Measurements from ENCODE around the gene LHFPL3.

LHFPL3 gene

DNA sequence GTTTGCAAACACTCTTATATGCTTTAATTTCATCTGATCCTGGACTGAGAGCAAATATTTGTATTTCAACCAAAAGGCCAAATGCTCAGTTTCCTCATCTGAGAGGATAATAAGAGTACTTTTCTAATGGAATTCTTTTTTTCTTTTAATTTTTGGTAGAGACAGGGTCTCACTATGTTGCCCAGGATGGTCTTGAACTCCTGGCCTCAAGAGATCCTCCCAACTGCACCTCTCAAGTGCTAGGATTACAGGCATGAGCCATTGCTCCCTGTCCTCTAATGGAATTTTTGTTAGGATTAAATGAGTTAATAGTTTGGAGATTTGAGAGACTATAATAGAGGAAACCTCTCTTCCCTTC is 617.2 kb downstream of the LHFPL3 start:
- Histone ChIP-seq H3K9me3 (ENCODE audit: control insufficient read depth, insufficient read depth, low read depth, low read length) (peaks cover 4% of the 10 kb centered on the region; the same call in 1 of the 2 replicates), H3K27ac (ENCODE audit: low read depth, low read length) (no peak overlapping the region; the same call in 1 of the 2 replicates), H3K4me1 (ENCODE audit: control insufficient read depth, insufficient read depth, low read length) (peaks cover 12% of the 10 kb centered on the region), H3K9ac (ENCODE audit: low read length) (peak overlapping the region; percentile 46), H3K36me3 (ENCODE audit: control insufficient read depth, insufficient read depth, low read length) (no peaks in the 10 kb centered on the region), H3K4me3 (ENCODE audit: low read depth, low read length) (no peak overlapping the region), H3K27me3 (ENCODE audit: control insufficient read depth, insufficient read depth, low read length) (no peaks in the 10 kb centered on the region)

DNA sequence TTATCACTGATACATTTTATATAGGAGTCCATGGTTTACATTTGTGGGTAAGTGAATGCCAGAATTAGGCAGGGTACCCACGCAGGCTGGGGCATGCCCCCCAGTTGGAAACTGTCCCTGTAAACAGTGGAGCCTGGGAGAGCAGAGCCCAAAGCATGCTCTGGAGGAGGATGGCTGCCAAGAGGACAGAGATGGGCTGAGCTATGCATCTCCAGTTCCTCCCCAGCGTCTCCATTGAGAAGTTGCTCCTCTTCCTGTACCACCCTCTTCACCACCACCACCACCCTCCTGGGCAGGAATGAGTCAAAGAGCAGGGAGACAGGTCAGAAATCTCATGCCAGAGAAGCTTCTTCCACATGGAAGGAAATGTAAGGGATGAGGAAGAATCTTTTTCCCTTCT is 617.9 kb downstream of the LHFPL3 start:
- no peaks in the 10 kb centered on the region for H3K36me3 ChIP-seq (ENCODE audit: control insufficient read depth, insufficient read depth, low read length)
- H3K27me3 ChIP-seq (ENCODE audit: control insufficient read depth, insufficient read depth, low read length) = no peaks in the 10 kb centered on the region
- H3K9ac ChIP-seq (ENCODE audit: low read length) = no peak overlapping the region
- peaks cover 12% of the 10 kb centered on the region for H3K4me1 ChIP-seq (ENCODE audit: control insufficient read depth, insufficient read depth, low read length)
- no peak overlapping the region for H3K4me3 ChIP-seq (ENCODE audit: low read depth, low read length)
- no peak overlapping the region for H3K27ac ChIP-seq (ENCODE audit: low read depth, low read length)
- H3K9me3 ChIP-seq (ENCODE audit: control insufficient read depth, insufficient read depth, low read depth, low read length) = peaks cover 4% of the 10 kb centered on the region; the same call in 1 of the 2 replicates

DNA sequence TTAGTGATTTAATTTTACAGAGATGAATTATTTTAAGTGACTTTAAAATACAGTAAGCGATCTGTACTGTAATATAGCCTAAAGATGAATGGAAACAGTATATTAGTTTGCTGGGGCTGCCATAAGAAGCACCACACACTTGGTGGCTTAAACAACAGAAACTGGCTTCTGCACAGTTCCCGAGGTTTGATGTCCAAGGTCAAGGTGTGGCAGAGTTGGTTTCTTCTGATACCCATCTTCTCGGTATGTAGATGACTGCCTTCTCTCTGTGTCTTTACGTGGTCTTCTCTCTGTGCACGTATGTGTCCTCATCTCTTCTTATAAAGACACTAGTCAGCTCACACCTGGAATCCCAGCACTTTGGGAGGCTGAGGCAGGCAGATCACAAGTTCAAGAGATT is 621.6 kb downstream of the LHFPL3 start:
- H3K4me3 ChIP-seq (ENCODE audit: low read depth, low read length) = no peak overlapping the region
- H3K4me1 ChIP-seq (ENCODE audit: control insufficient read depth, insufficient read depth, low read length) = peaks cover 5% of the 10 kb centered on the region
- H3K9me3 ChIP-seq (ENCODE audit: control insufficient read depth, insufficient read depth, low read depth, low read length) = peaks cover 3% of the 10 kb centered on the region; the same call in 1 of the 2 replicates
- H3K9ac ChIP-seq (ENCODE audit: low read length) = no peak overlapping the region
- H3K27me3 ChIP-seq (ENCODE audit: control insufficient read depth, insufficient read depth, low read length) = no peaks in the 10 kb centered on the region
- H3K27ac ChIP-seq (ENCODE audit: low read depth, low read length) = no peak overlapping the region
- no peaks in the 10 kb centered on the region for H3K36me3 ChIP-seq (ENCODE audit: control insufficient read depth, insufficient read depth, low read length)

DNA sequence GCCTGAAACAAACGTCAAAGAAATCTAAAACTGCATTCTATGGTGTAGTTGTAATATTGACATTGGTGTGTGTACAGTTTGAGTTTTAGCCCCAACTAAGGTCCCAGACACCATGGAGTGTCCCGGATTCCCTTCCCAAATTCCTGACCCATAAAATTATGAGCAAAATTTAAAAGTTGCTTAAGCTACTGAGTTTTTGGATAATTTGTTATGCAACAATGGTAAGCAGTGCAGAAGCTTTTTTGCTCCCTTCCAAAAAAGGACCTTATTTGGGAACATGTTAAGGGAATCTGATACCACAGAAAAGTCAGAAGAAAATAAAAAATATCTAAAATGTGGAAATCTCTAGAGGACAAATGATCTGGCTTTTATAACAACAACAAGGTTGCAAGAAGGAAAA is 622.4 kb downstream of the LHFPL3 start:
- Histone ChIP-seq H3K27me3 (ENCODE audit: control insufficient read depth, insufficient read depth, low read length) (no peaks in the 10 kb centered on the region), H3K9ac (ENCODE audit: low read length) (no peak overlapping the region), H3K9me3 (ENCODE audit: control insufficient read depth, insufficient read depth, low read depth, low read length) (peaks cover 3% of the 10 kb centered on the region; the same call in 1 of the 2 replicates), H3K4me1 (ENCODE audit: control insufficient read depth, insufficient read depth, low read length) (no peaks in the 10 kb centered on the region), H3K27ac (ENCODE audit: low read depth, low read length) (no peak overlapping the region), H3K36me3 (ENCODE audit: control insufficient read depth, insufficient read depth, low read length) (no peaks in the 10 kb centered on the region), H3K4me3 (ENCODE audit: low read depth, low read length) (no peak overlapping the region)

DNA sequence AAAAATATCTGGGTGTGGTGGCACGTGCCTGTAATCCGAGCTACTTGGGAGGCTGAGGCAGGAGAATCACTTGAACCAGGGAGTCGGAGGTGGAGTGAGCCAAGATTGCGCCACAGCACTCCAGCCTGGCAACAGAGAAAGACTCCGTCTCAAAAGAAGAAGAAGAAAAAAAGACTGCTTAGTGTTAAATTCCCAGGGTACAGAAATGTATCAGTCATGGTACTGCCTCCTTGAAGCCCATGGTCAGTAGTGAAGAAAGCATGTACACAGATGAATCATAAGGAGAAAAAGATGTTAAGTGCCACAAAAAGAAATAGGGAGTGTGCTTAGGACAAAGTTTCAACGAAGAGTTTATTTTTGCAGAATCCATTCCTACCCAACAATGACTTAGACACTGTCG is 623.1 kb downstream of the LHFPL3 start:
- H3K4me3 ChIP-seq (ENCODE audit: low read depth, low read length) = no peak overlapping the region
- H3K9ac ChIP-seq (ENCODE audit: low read length) = no peak overlapping the region
- no peaks in the 10 kb centered on the region for H3K4me1 ChIP-seq (ENCODE audit: control insufficient read depth, insufficient read depth, low read length)
- no peak overlapping the region for H3K27ac ChIP-seq (ENCODE audit: low read depth, low read length)
- peaks cover 3% of the 10 kb centered on the region; the same call in 1 of the 2 replicates for H3K9me3 ChIP-seq (ENCODE audit: control insufficient read depth, insufficient read depth, low read depth, low read length)
- H3K36me3 ChIP-seq (ENCODE audit: control insufficient read depth, insufficient read depth, low read length) = no peaks in the 10 kb centered on the region
- H3K27me3 ChIP-seq (ENCODE audit: control insufficient read depth, insufficient read depth, low read length) = no peaks in the 10 kb centered on the region

DNA sequence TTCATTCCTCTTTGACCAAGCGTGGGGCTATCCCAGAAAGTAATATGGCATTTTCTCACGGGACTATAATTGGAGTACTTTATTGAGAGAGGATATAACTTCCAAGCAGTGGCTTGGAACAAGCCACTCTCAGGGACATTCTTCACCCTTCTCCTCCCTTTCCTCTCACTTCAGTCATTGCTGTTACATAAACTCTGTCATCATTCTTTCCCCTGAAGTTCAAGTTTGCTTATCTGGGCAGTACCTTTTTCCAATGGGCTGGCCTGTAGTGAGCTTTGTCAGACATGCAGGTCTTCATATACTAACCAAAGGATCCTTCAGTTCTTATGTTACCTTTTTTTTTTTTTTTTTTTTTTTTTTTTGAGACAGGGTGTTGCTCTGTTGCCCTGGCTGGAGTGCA is 626.9 kb downstream of the LHFPL3 start:
- H3K9ac ChIP-seq (ENCODE audit: low read length) = no peak overlapping the region
- no peaks in the 10 kb centered on the region for H3K4me1 ChIP-seq (ENCODE audit: control insufficient read depth, insufficient read depth, low read length)
- H3K9me3 ChIP-seq (ENCODE audit: control insufficient read depth, insufficient read depth, low read depth, low read length) = peaks cover 3% of the 10 kb centered on the region; the same call in 1 of the 2 replicates
- H3K27me3 ChIP-seq (ENCODE audit: control insufficient read depth, insufficient read depth, low read length) = no peaks in the 10 kb centered on the region
- no peak overlapping the region for H3K27ac ChIP-seq (ENCODE audit: low read depth, low read length)
- H3K36me3 ChIP-seq (ENCODE audit: control insufficient read depth, insufficient read depth, low read length) = no peaks in the 10 kb centered on the region
- no peak overlapping the region for H3K4me3 ChIP-seq (ENCODE audit: low read depth, low read length)

Measured in HUES6 (cell line).